AG04449 (cell line): ENCODE results near the gene MSMB.
"Not testable (repeated sequence)": the region's sequence is repeated elsewhere in the genome, so short reads cannot be mapped to it uniquely, and the experiment has no call there.

ENCODE experiments used
- CTCF ChIA-PET: fragments of 350-600 bp; formaldehyde crosslinking; extraction: SDS; loops from one replicate; lab custom pipeline; 2021; ENCODE audit warnings: antibody characterized with exemption; lab: Yijun Ruan, JAX
- POLR2A ChIA-PET: fragments of 400-600, 350-600 bp; formaldehyde crosslinking; extraction: SDS; loops from one replicate; lab custom pipeline; 2020; ENCODE audit warnings: antibody characterized with exemption, inconsistent platforms; lab: Yijun Ruan, JAX
- DNase-seq: peaks from one replicate; pipeline ENCODE4 v3.0.0-alpha.2; 2010; ENCODE audit warnings: low read depth, low spot score
- H3K4me3 ChIP-seq: 2 replicates; pipeline ENCODE4 v1.5.1; 2011; ENCODE audit warnings: low read depth, mild to moderate bottlenecking, control low read depth, low read length
- TF ChIP-seq, protein P1 (sequence below): IDR thresholded peaks from one replicate; pipeline ENCODE4 v1.5.1; 2011; ENCODE audit warnings: mild to moderate bottlenecking, moderate library complexity, low read length, control low read depth, inconsistent platforms; ENCODE audit not compliant: insufficient read depth; ENCODE audit errors: missing control alignments

Gene MSMB

DNA sequence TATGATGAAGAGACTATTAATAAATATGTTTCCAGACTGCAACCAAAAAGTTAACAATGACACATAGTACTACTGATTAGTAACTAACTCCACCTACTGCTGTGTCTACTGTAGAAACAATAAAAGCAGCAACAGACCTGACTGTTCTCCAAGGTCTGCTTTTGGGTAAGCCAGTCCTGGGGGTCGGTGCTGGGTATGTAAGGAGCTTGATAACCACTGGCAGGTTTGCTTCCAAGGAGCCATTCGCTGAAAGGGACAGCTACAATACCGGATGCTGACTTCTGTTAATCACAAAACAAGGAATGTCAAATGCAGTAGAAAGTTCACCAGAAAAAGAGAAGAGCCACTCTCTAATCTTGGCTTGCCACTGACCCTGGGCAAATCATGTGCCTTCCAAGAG, 33.3 kb downstream of the MSMB start:
- TF ChIP-seq, protein P1, sequence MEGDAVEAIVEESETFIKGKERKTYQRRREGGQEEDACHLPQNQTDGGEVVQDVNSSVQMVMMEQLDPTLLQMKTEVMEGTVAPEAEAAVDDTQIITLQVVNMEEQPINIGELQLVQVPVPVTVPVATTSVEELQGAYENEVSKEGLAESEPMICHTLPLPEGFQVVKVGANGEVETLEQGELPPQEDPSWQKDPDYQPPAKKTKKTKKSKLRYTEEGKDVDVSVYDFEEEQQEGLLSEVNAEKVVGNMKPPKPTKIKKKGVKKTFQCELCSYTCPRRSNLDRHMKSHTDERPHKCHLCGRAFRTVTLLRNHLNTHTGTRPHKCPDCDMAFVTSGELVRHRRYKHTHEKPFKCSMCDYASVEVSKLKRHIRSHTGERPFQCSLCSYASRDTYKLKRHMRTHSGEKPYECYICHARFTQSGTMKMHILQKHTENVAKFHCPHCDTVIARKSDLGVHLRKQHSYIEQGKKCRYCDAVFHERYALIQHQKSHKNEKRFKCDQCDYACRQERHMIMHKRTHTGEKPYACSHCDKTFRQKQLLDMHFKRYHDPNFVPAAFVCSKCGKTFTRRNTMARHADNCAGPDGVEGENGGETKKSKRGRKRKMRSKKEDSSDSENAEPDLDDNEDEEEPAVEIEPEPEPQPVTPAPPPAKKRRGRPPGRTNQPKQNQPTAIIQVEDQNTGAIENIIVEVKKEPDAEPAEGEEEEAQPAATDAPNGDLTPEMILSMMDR = no peak
- DNase-seq = no peak
- CTCF ChIA-PET = no interaction called here
- POLR2A ChIA-PET = no interaction called here
- no peak overlapping the region for H3K4me3 ChIP-seq

DNA sequence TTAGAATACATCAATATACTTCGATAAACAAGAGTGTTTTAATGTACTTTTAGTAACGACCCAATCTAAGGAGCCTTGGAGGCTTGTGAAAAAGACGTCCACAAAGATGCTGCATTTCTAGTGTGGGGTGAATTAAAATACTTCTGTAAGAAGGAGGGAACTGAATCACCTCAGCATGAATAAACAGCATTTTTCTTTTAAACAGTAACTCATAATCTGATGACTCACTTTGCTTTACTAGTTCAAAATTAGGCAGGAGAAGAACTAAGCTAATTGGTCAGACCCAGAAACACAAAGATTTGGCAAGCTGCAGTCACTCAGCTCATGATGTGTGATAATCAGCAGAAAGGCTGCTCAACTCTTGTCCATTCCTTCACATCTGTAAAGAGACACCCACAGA, 39.9 kb downstream of the MSMB start:
- ChIA-PET POLR2A (no interaction called here), CTCF (interaction anchor here (0.6 to 6.5 kb wide), 5 partner anchors 9 to 22 kb away, joined by 3 to 37 read pairs (median 6); no protein-coding TSS in a partner anchor)
- H3K4me3 ChIP-seq = no peak overlapping the region
- DNase-seq = no peak
- TF ChIP-seq, protein P1 = no peak

DNA sequence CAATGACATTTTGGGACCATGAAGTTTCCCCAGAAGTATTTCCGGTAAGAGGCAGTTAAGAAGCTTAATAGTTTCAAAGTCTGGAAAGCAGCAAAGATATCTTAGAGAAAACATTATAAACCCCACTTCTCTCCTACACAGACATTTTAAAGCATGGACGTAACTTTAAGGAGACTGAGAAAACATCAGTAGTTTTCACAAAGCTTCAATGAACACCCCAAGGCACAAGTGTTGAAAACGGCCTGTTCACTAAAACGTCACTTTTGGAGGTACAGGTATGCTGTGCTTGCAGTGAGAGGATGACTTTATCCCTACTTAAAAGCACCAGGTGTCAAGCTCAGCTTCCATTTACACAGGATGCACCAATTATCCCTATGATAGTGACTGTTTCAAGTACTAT, 40.7 kb downstream of the MSMB start:
- DNase-seq = no peak
- TF ChIP-seq, protein P1 = no peak
- POLR2A ChIA-PET = no interaction called here
- no peak overlapping the region for H3K4me3 ChIP-seq
- CTCF ChIA-PET = interaction anchor here (1.0 to 6.5 kb wide), 4 partner anchors 8 to 23 kb away, joined by 3 to 37 read pairs (median 5); no protein-coding TSS in a partner anchor

DNA sequence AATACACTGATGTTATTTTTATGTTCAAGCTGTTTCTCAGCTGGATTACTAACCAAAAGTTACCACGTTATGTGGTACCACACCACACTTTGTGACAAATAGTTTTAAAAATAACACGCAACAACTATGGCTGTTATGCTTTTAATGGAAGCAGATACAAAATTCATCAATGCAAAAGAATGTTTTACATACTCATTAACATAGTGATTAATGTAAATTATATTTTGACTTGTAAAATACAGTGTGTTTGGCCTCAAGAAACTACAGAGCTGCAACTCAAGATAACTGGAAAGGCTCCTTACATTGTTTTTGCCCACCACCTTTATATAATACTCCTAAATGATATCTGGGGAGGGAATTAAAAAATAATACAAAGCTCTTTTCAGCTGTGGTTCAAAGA, 41.1 kb downstream of the MSMB start:
- no peak for DNase-seq
- CTCF ChIA-PET = interaction anchor here (1.0 to 6.5 kb wide), 2 partner anchors 9 to 23 kb away, joined by 3 to 37 read pairs; no protein-coding TSS in a partner anchor
- TF ChIP-seq, protein P1 = no peak
- H3K4me3 ChIP-seq = no peak overlapping the region
- POLR2A ChIA-PET = no interaction called here

DNA sequence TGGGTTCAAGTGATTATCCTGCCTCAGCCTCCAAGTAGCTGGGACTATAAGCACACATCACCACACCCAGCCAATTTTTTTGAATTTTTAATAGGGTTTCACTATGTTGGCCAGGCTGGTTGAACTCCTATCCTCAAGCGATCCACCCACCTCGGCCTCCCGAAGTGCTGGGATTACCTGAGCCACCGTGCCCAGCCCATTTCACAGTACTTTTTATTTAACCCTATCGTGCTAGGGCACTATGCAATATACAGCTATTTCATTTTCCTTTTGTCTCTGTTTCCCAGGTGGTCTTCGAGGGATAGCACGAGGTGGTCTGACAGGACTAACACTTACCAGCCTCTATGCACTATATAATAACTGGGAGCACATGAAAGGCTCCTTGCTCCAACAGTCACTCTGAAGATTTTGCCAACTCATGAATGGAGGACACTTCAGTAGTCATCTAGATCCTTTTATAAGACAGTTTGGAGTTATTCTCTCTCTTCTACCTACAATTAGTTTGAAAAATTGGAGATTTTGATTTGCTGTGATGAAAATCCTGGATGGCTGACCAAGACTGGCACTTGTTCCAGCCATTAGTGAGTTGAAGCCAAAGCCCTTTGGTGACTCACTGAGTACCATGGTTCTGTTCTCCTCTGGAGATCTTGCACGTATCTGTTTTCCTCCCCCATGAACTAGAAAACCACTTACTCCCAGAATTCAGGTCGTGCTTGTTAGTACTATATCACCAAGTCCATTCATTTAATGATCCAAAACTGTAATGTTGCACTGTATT, 43.0 kb downstream of the MSMB start:
- DNase-seq = no peak
- POLR2A ChIA-PET = no interaction called here
- CTCF ChIA-PET = interaction anchor here (6.5 kb wide), 1 partner anchor 25 kb away, joined by 37 read pairs; no protein-coding TSS in a partner anchor
- TF ChIP-seq, protein P1 = no peak
- H3K4me3 ChIP-seq = no peak overlapping the region

DNA sequence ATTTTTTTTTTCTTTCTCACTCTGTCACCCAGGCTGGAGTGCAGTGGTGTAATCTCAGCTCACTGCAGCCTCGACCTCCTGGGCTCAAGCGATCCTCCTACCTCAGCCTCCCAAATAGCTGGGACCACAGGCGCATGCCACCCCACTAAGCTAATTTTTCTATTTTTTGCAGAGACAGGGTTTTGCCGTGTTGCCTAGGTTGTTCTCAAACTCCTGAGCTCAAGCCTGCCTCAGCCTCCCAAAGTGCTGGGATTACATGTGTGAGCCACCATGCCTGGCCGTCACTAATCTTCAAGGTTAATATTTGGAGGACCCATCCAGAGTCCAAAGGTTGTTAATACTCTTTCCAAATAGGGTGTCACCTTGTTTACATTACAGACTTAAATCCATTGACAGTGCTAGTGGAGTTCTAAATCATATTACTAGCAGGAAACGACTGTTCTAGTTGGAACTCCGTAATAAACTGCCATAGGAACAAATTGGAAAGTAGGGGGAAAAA, 43.8 kb downstream of the MSMB start:
- CTCF ChIA-PET, H3K4me3 ChIP-seq, DNase-seq, POLR2A ChIA-PET: not testable (repeated sequence)
